GM23338 (cell line): ENCODE results near the gene OST4. TPM values are rescaled to one million over a fixed set of nuclear protein-coding genes. Genes with fewer than 3 reads are reported as not detected.
A peak's percentile ranks its signal among the peaks of the same experiment; 100 is the strongest.

Source experiments
- ATAC-seq: fragments of 200-7000 bp; cut with Tn5 transposase; 3 replicates; pipeline ENCODE4 v1.9.1; 2020
- DNase-seq: peaks from one replicate; pipeline ENCODE4 v3.0.0-alpha.2; 2015; ENCODE audit warnings: low spot score
- H2AFZ ChIP-seq: fragments of 200-600 bp; sonication (generic); 2 replicates; pipeline ENCODE4 v1.8.0; 2016; ENCODE audit warnings: antibody characterized with exemption, mild to moderate bottlenecking, moderate library complexity
- H3F3A ChIP-seq: fragments of 200-600 bp; sonication (generic); replicated peaks from 2 replicates; pipeline ENCODE4 v1.8.0; 2017; ENCODE audit warnings: antibody characterized with exemption, mixed run types, low read depth
- H3K27ac ChIP-seq: fragments of 200-600 bp; sonication (generic); 2 replicates; pipeline ENCODE4 v1.6.1; 2016; ENCODE audit warnings: low read depth
- H3K27me3 ChIP-seq: fragments of 200-600 bp; sonication (generic); 2 replicates; pipeline ENCODE4 v1.8.0; 2016; ENCODE audit warnings: mild to moderate bottlenecking, mixed run types, moderate library complexity; ENCODE audit not compliant: insufficient read depth
- H3K36me3 ChIP-seq: fragments of 200-600 bp; sonication (generic); 2 replicates; pipeline ENCODE4 v1.8.0; 2016; ENCODE audit warnings: mild to moderate bottlenecking; ENCODE audit not compliant: insufficient read depth
- H3K4me1 ChIP-seq: fragments of 200-600 bp; sonication (generic); 2 replicates; pipeline ENCODE4 v1.8.0; 2016; ENCODE audit warnings: mild to moderate bottlenecking, moderate library complexity; ENCODE audit not compliant: insufficient read depth
- H3K4me2 ChIP-seq: fragments of 200-600 bp; sonication (generic); 2 replicates; pipeline ENCODE4 v1.7.1; 2017; ENCODE audit warnings: mixed run types
- H3K4me3 ChIP-seq: fragments of 200-600 bp; sonication (generic); 2 replicates; pipeline ENCODE4 v1.6.1; 2016; ENCODE audit warnings: mixed run types
- H3K79me2 ChIP-seq: fragments of 200-600 bp; sonication (generic); replicated peaks from 2 replicates; pipeline ENCODE4 v1.8.0; 2017; ENCODE audit warnings: mild to moderate bottlenecking; ENCODE audit not compliant: insufficient read depth
- H3K9me2 ChIP-seq: fragments of 200-600 bp; sonication (generic); 2 replicates; pipeline ENCODE4 v1.8.0; 2017; ENCODE audit not compliant: insufficient read depth
- H4K20me1 ChIP-seq: fragments of 200-600 bp; sonication (generic); replicated peaks from 2 replicates; pipeline ENCODE4 v1.8.0; 2017; ENCODE audit warnings: mild to moderate bottlenecking; ENCODE audit not compliant: insufficient read depth
- H3K27ac Mint-ChIP-seq: 2 replicates; pipeline ENCODE4 v1.8.0; 2020; ENCODE audit warnings: inconsistent platforms, mild to moderate bottlenecking, moderate library complexity, mixed read lengths
- H3K27me3 Mint-ChIP-seq: 3 replicates; pipeline ENCODE4 v1.8.0; 2022; ENCODE audit warnings: low read depth, mild to moderate bottlenecking, moderate library complexity, mixed read lengths, inconsistent platforms; ENCODE audit not compliant: insufficient read depth, poor library complexity
- H3K36me3 Mint-ChIP-seq: 3 replicates; pipeline ENCODE4 v1.8.0; 2021; ENCODE audit warnings: low read depth, mild to moderate bottlenecking, inconsistent platforms, moderate library complexity, mixed read lengths
- H3K4me1 Mint-ChIP-seq: 3 replicates; pipeline ENCODE4 v1.8.0; 2020; ENCODE audit warnings: mild to moderate bottlenecking, inconsistent platforms, mixed read lengths
- H3K4me3 Mint-ChIP-seq: 3 replicates; pipeline ENCODE4 v1.8.0; 2021; ENCODE audit warnings: moderate library complexity, mild to moderate bottlenecking, inconsistent platforms, mixed read lengths
- H3K9me3 Mint-ChIP-seq: 3 replicates; pipeline ENCODE4 v1.8.0; 2020; ENCODE audit warnings: moderate library complexity, mild to moderate bottlenecking, inconsistent platforms, mixed read lengths
- CREB1 ChIP-seq: fragments of 250-450 bp; sonication (Bioruptor Pico); IDR thresholded peaks from 2 replicates; pipeline ENCODE4 v1.5.0; 2020; ENCODE audit warnings: low read depth, mild to moderate bottlenecking, moderate library complexity
- CTCF ChIP-seq, 2 experiments: fragments of 200-600 bp in 1 of 2; sonication (generic) in 1 of 2; conservative IDR thresholded peaks; 2 replicates each; pipeline versions ENCODE4 v1.5.1 to v1.6.1; 2016 to 2017; ENCODE audit warnings: antibody characterized with exemption in 2 of 2, low read depth in 2 of 2, mild to moderate bottlenecking in 2 of 2, moderate library complexity in 1 of 2
- ETS1 ChIP-seq: IDR thresholded peaks from 2 replicates; pipeline ENCODE4 v1.6.1; 2016; ENCODE audit warnings: antibody characterized with exemption
- EZH2 ChIP-seq: fragments of 200-600 bp; sonication (generic); IDR thresholded peaks from one replicate; pipeline ENCODE4 v1.8.0; 2017; ENCODE audit warnings: antibody characterized with exemption, mild to moderate bottlenecking, low read depth; ENCODE audit not compliant: unreplicated experiment
- EZH2phosphoT487 ChIP-seq: fragments of 200-600 bp; sonication (generic); IDR thresholded peaks from one replicate; pipeline ENCODE4 v1.8.1; 2018; ENCODE audit warnings: antibody characterized with exemption; ENCODE audit not compliant: unreplicated experiment
- JUNB ChIP-seq: IDR thresholded peaks from one replicate; pipeline ENCODE4 v1.6.1; 2016; ENCODE audit warnings: antibody characterized with exemption; ENCODE audit not compliant: unreplicated experiment
- NANOG ChIP-seq: IDR thresholded peaks from 2 replicates; pipeline ENCODE4 v1.6.1; 2016; ENCODE audit warnings: antibody characterized with exemption, borderline replicate concordance
- POLR2AphosphoS5 ChIP-seq: IDR thresholded peaks from 2 replicates; pipeline ENCODE4 v1.6.1; 2016; ENCODE audit warnings: antibody characterized with exemption, low read depth
- REST ChIP-seq: IDR thresholded peaks from one replicate; pipeline ENCODE4 v1.6.1; 2018; ENCODE audit warnings: antibody characterized with exemption; ENCODE audit not compliant: unreplicated experiment
- STAT1 ChIP-seq: IDR thresholded peaks from one replicate; pipeline ENCODE4 v1.6.1; 2016; ENCODE audit warnings: antibody characterized with exemption; ENCODE audit not compliant: unreplicated experiment
- ZNF114 ChIP-seq: fragments of 250-450 bp; sonication (Bioruptor Pico); IDR thresholded peaks from 2 replicates; pipeline ENCODE4 v1.5.0; 2020; ENCODE audit warnings: mild to moderate bottlenecking, moderate library complexity
- ZNF331 ChIP-seq: fragments of 250-450 bp; sonication (Bioruptor Pico); IDR thresholded peaks from 2 replicates; pipeline ENCODE4 v1.5.0; 2020; ENCODE audit warnings: low read depth, mild to moderate bottlenecking, moderate library complexity
- ZNF462 ChIP-seq: fragments of 250-450 bp; sonication (Bioruptor Pico); IDR thresholded peaks from 2 replicates; pipeline ENCODE4 v1.5.0; 2020; ENCODE audit warnings: mild to moderate bottlenecking, moderate library complexity
- polyA plus RNA-seq: library from polyadenylated mRNA; unstranded; fragments of >200 nt; fragmentation: Nextera tagmentation; extraction: Ambion mirVana; gene quantifications from 2 replicates; pipeline ENCODE4 v1.2.1, GENCODE V29; 2016
- total RNA-seq: library from RNA; depleted of rRNA; stranded (reverse); fragments of >200 nt; shearing (Covaris generic); gene quantifications from 2 replicates; pipeline ENCODE4 v1.2.3, GENCODE V29; 2014

Gene OST4
- total and polyA plus RNA-seq, 2 experiments from 2014 or later, result 226 to 568 TPM

- Histone ChIP-seq H3K27me3 (peaks cover 16% of the 10 kb centered on the region), H3F3A (peaks cover 8% of the 10 kb centered on the region; the same call in 1 of the 2 replicates), H3K4me3 (peak overlapping the region; percentile 87), H3K36me3 (no peaks in the 10 kb centered on the region), H3K27ac (no peak overlapping the region), H3K4me2 (peak overlapping the region; percentile 95), H3K79me2 (no peaks in the 10 kb centered on the region), H2AFZ (peak overlapping the region; percentile 96; the same call in 1 of the 2 replicates), H4K20me1 (no peaks in the 10 kb centered on the region; the same call in 1 of the 2 replicates), H3K9me2 (no peaks in the 10 kb centered on the region), H3K4me1 (peaks cover 10% of the 10 kb centered on the region)
- Mint-ChIP-seq H3K9me3 (no peaks in the 10 kb centered on the region; the same call in 2 of the 3 replicates), H3K4me3 (peak overlapping the region; percentile 82), H3K27me3 (peaks cover 28% of the 10 kb centered on the region), H3K36me3 (no peaks in the 10 kb centered on the region), H3K4me1 (peaks cover 25% of the 10 kb centered on the region), H3K27ac (no peak overlapping the region)
- TF ChIP-seq ETS1 (no peak), ZNF331 (no peak), STAT1 (no peak), ZNF114 (CRISPR knock-in tag) (no peak), EZH2 (no peak), CTCF (conservative IDR thresholded peaks at IDR 0.05; ENCODE audit: low read depth in 2 of 2) (no peak), POLR2AphosphoS5 (no peak), NANOG (no peak), EZH2phosphoT487 (no peak), REST (no peak), JUNB (no peak), CREB1 (CRISPR knock-in tag) (no peak), ZNF462 (no peak)
- DNase-seq (no peak), ATAC-seq (no peak)
Observed at GRCh38 chr2:27087823-27088410, 16.5 kb upstream of the OST4 start.
